Vagina (tissue), 2 donors: ENCODE data around the gene CUL4A. TPM values are rescaled to one million over a fixed set of nuclear protein-coding genes. Genes with fewer than 3 reads are reported as not detected.
"Not testable (repeated sequence)": the region's sequence is repeated elsewhere in the genome, so short reads cannot be mapped to it uniquely, and the experiment has no call there.

Source experiments
- DNase-seq, 2 donors: peaks; one replicate each; pipeline ENCODE4 v3.0.0-alpha.2; 2017; ENCODE audit errors: extremely low spot score in 2 of 2
- H3K27ac ChIP-seq: fragments of 200-600 bp; sonication (generic); one replicate; pipeline ENCODE4 v1.5.1; 2019
- H3K27me3 ChIP-seq: fragments of 200-600 bp; sonication (generic); one replicate; pipeline ENCODE4 v1.5.1; 2019
- H3K36me3 ChIP-seq, 2 donors: fragments of 200-600 bp; sonication (generic); one replicate each; pipeline ENCODE4 v1.5.1; 2017 to 2019
- H3K4me1 ChIP-seq: fragments of 200-600 bp; sonication (generic); one replicate; pipeline ENCODE4 v1.5.1; 2019
- H3K4me3 ChIP-seq, 2 donors: fragments of 200-600 bp; sonication (generic); 1 replicate in 1 of 2; 2 replicates in 1 of 2; pipeline ENCODE4 v1.5.1; 2016 to 2019
- H3K9me3 ChIP-seq: fragments of 200-600 bp; sonication (generic); one replicate; pipeline ENCODE4 v1.5.1; 2019
- CTCF ChIP-seq, 3 experiments: fragments of 450-650 bp in 2 of 3; fragments of 200-600 bp in 1 of 3; sonication (generic) in 1 of 3; IDR thresholded peaks; one replicate each; pipeline ENCODE4 v1.5.1; 2017 to 2019; ENCODE audit warnings: antibody characterized with exemption in 3 of 3, mild to moderate bottlenecking in 2 of 3, moderate library complexity in 2 of 3
- POLR2A ChIP-seq, 2 donors: fragments of 450-650 bp; IDR thresholded peaks; one replicate each; pipeline ENCODE4 v1.6.1; 2017; ENCODE audit warnings: antibody characterized with exemption in 2 of 2, mild to moderate bottlenecking in 2 of 2, moderate library complexity in 2 of 2
- POLR2AphosphoS5 ChIP-seq, 2 donors: sonication (generic); formaldehyde crosslinking; IDR thresholded peaks; one replicate each; pipeline ENCODE4 v1.9.0; 2017; ENCODE audit warnings: antibody characterized with exemption in 2 of 2, mild to moderate bottlenecking in 2 of 2, low read depth in 1 of 2; ENCODE audit not compliant: insufficient read depth in 1 of 2
- intact Hi-C: fragments of 100-400 bp; cut with DNase I; formaldehyde crosslinking; loops from one replicate; pipeline ENCODE4 v1.15.1; 2023
- total RNA-seq: library from RNA; depleted of rRNA; stranded (reverse); fragments of >200 nt; gene quantifications from one replicate; pipeline ENCODE4 v1.2.3, GENCODE V29; 2016

CUL4A gene
- total RNA-seq, 1 donor from 2014 or later = 110 TPM

GRCh38 chr13:113252516-113253095 is 43.2 kb downstream of the CUL4A start:
- Histone ChIP-seq H3K27ac (no peak overlapping the region), H3K4me1 (no peaks in the 10 kb centered on the region), H3K36me3 (peaks cover 0 to 94% of the 10 kb centered on the region in 2 donors), H3K9me3 (no peaks in the 10 kb centered on the region), H3K27me3 (no peaks in the 10 kb centered on the region), H3K4me3 (no peak overlapping the region)
- DNase-seq = no peak
- no peak for TF ChIP-seq POLR2AphosphoS5 (IDR thresholded peaks at IDR 0.05; ENCODE audit: insufficient read depth in 1 of 2, low read depth in 1 of 2)
- TF ChIP-seq CTCF (IDR thresholded peaks at IDR 0.05) = no peak
- TF ChIP-seq POLR2A (IDR thresholded peaks at IDR 0.05) = no peak
- intact Hi-C loops = no loop called here

GRCh38 chr13:113257908-113258307 is 48.5 kb downstream of the CUL4A start:
- H3K4me1 ChIP-seq, H3K4me3 ChIP-seq, H3K27ac ChIP-seq, intact Hi-C loops, H3K27me3 ChIP-seq, DNase-seq, H3K9me3 ChIP-seq: not testable (repeated sequence)
- peaks cover 3 to 84% of the 10 kb centered on the region in 2 donors for H3K36me3 ChIP-seq

GRCh38 chr13:113258321-113259054 is 49.1 kb downstream of the CUL4A start:
- Histone ChIP-seq H3K27me3 (no peaks in the 10 kb centered on the region), H3K9me3 (no peaks in the 10 kb centered on the region), H3K4me1 (no peaks in the 10 kb centered on the region), H3K4me3 (no peak overlapping the region), H3K27ac (no peak overlapping the region), H3K36me3 (peaks cover 3 to 83% of the 10 kb centered on the region in 2 donors)
- DNase-seq = no peak
- intact Hi-C loops = no loop called here
- no peak for TF ChIP-seq POLR2AphosphoS5 (IDR thresholded peaks at IDR 0.05; ENCODE audit: insufficient read depth in 1 of 2, low read depth in 1 of 2)
- TF ChIP-seq POLR2A (IDR thresholded peaks at IDR 0.05) = no peak
- TF ChIP-seq CTCF (IDR thresholded peaks at IDR 0.05) = no peak

GRCh38 chr13:113260996-113261395 is 51.6 kb downstream of the CUL4A start:
- Histone ChIP-seq H3K36me3 (peaks cover 3 to 69% of the 10 kb centered on the region in 2 donors), H3K27me3 (no peaks in the 10 kb centered on the region), H3K4me3 (no peak overlapping the region), H3K9me3 (no peaks in the 10 kb centered on the region), H3K27ac (no peak overlapping the region), H3K4me1 (no peaks in the 10 kb centered on the region)
- no peak for DNase-seq
- TF ChIP-seq CTCF (IDR thresholded peaks at IDR 0.05) (no peak), POLR2AphosphoS5 (IDR thresholded peaks at IDR 0.05; ENCODE audit: insufficient read depth in 1 of 2, low read depth in 1 of 2) (no peak), POLR2A (IDR thresholded peaks at IDR 0.05) (no peak)
- intact Hi-C loops = no loop called here

GRCh38 chr13:113263016-113263415 is 53.6 kb downstream of the CUL4A start:
- H3K36me3 ChIP-seq = peaks cover 3 to 49% of the 10 kb centered on the region in 2 donors
- intact Hi-C loops, H3K9me3 ChIP-seq, DNase-seq, H3K27me3 ChIP-seq, H3K4me1 ChIP-seq, H3K27ac ChIP-seq, H3K4me3 ChIP-seq: not testable (repeated sequence)
